OCI-LY1 (cell line): ENCODE data around the gene GADD45G.

Experiments
- H2AFZ ChIP-seq: fragments of 200-600 bp; sonication (generic), shearing (Covaris generic); 2 replicates; pipeline ENCODE4 v1.6.0; 2014; ENCODE audit warnings: antibody characterized with exemption, mild to moderate bottlenecking, low read length
- H3F3A ChIP-seq: fragments of 200-600 bp; sonication (generic), shearing (Covaris generic); 2 replicates; pipeline ENCODE4 v1.6.0; 2014; ENCODE audit warnings: mild to moderate bottlenecking, antibody characterized with exemption, low read length, moderate library complexity; ENCODE audit not compliant: insufficient read depth
- H3K27ac ChIP-seq: fragments of 200-600 bp; sonication (generic); 2 replicates; pipeline ENCODE4 v1.5.1; 2014; ENCODE audit warnings: low read length, mixed run types, mild to moderate bottlenecking, low read depth; ENCODE audit not compliant: poor library complexity, severe bottlenecking
- H3K27me3 ChIP-seq: fragments of 200-600 bp; sonication (generic); 2 replicates; pipeline ENCODE4 v1.6.0; 2014; ENCODE audit warnings: antibody characterized with exemption, mild to moderate bottlenecking, low read length, moderate library complexity; ENCODE audit not compliant: insufficient read depth
- H3K36me3 ChIP-seq: fragments of 200-600 bp; sonication (generic); 2 replicates; pipeline ENCODE4 v1.6.1; 2014; ENCODE audit warnings: mild to moderate bottlenecking, antibody characterized with exemption, low read length, moderate library complexity, mixed read lengths; ENCODE audit not compliant: insufficient read depth
- H3K4me1 ChIP-seq: fragments of 200-600 bp; sonication (generic); 2 replicates; pipeline ENCODE4 v1.5.1; 2014; ENCODE audit warnings: mild to moderate bottlenecking, low read length, moderate library complexity; ENCODE audit not compliant: insufficient read depth, severe bottlenecking
- H3K4me2 ChIP-seq: fragments of 200-600 bp; sonication (generic), shearing (Covaris generic); 2 replicates; pipeline ENCODE4 v1.6.1; 2014; ENCODE audit warnings: low read length
- H3K4me3 ChIP-seq: fragments of 200-600 bp; sonication (generic); 2 replicates; pipeline ENCODE4 v1.5.1; 2014; ENCODE audit warnings: low read length, low read depth, mild to moderate bottlenecking, mixed read lengths; ENCODE audit not compliant: poor library complexity, severe bottlenecking
- H3K79me2 ChIP-seq: fragments of 200-600 bp; shearing (Covaris generic); 2 replicates; pipeline ENCODE4 v1.6.1; 2016; ENCODE audit warnings: mixed run types, low read length, mixed read lengths; ENCODE audit not compliant: insufficient read depth
- H3K9ac ChIP-seq: fragments of 200-600 bp; sonication (generic), shearing (Covaris generic); 2 replicates; pipeline ENCODE4 v1.6.1; 2014; ENCODE audit warnings: mild to moderate bottlenecking, low read length, mixed read lengths
- H3K9me2 ChIP-seq: fragments of 200-600 bp; sonication (generic), shearing (Covaris generic); 2 replicates; pipeline ENCODE4 v1.6.1; 2014; ENCODE audit warnings: low read depth, mild to moderate bottlenecking, low read length, mixed read lengths
- H3K9me3 ChIP-seq: fragments of 200-600 bp; shearing (Covaris generic); 2 replicates; pipeline ENCODE4 v1.6.1; 2014; ENCODE audit warnings: low read length, mixed read lengths
- H4K20me1 ChIP-seq: fragments of 200-600 bp; sonication (generic), shearing (Covaris generic); 2 replicates; pipeline ENCODE4 v1.6.0; 2016; ENCODE audit warnings: mild to moderate bottlenecking, low read length; ENCODE audit not compliant: insufficient read depth
- CTCF ChIP-seq: fragments of 200-600 bp; sonication (generic), shearing (Covaris generic); IDR thresholded peaks from 2 replicates; pipeline ENCODE4 v1.5.1; 2017; ENCODE audit warnings: mild to moderate bottlenecking, antibody characterized with exemption, low read length, moderate library complexity, mixed read lengths
- EZH2 ChIP-seq: fragments of 200-600 bp; sonication (generic), shearing (Covaris generic); IDR thresholded peaks from 2 replicates; pipeline ENCODE4 v1.8.0; 2017; ENCODE audit warnings: borderline replicate concordance, mixed run types, mild to moderate bottlenecking, antibody characterized with exemption, low read length, moderate library complexity, mixed read lengths

GADD45G gene

GRCh38 chr9:89623925-89624420, 19.2 kb downstream of the GADD45G start:
- H3K9ac ChIP-seq: no peak overlapping the region
- no peak overlapping the region for H2AFZ ChIP-seq
- H3K9me2 ChIP-seq: no peaks in the 10 kb centered on the region
- H3K9me3 ChIP-seq: no peaks in the 10 kb centered on the region
- no peak overlapping the region for H3K4me2 ChIP-seq
- H3K27ac ChIP-seq: no peak overlapping the region
- H4K20me1 ChIP-seq: no peaks in the 10 kb centered on the region
- H3K4me1 ChIP-seq: no peaks in the 10 kb centered on the region
- TF ChIP-seq CTCF (no peak), EZH2 (no peak)
- H3K36me3 ChIP-seq: no peaks in the 10 kb centered on the region
- no peaks in the 10 kb centered on the region for H3F3A ChIP-seq
- H3K4me3 ChIP-seq: no peak overlapping the region
- no peaks in the 10 kb centered on the region for H3K27me3 ChIP-seq
- H3K79me2 ChIP-seq: no peaks in the 10 kb centered on the region

GRCh38 chr9:89625721-89626687, 21.2 kb downstream of the GADD45G start:
- Histone ChIP-seq H3K36me3 (no peaks in the 10 kb centered on the region), H2AFZ (no peak overlapping the region), H3K79me2 (no peaks in the 10 kb centered on the region), H3K27me3 (no peaks in the 10 kb centered on the region), H3K9ac (no peak overlapping the region), H3K9me2 (no peaks in the 10 kb centered on the region), H3K4me3 (no peak overlapping the region), H4K20me1 (no peaks in the 10 kb centered on the region), H3K9me3 (no peaks in the 10 kb centered on the region), H3K27ac (no peak overlapping the region), H3K4me1 (no peaks in the 10 kb centered on the region), H3F3A (no peaks in the 10 kb centered on the region), H3K4me2 (no peak overlapping the region)
- TF ChIP-seq CTCF (no peak), EZH2 (no peak)

GRCh38 chr9:89626741-89627265, 22.0 kb downstream of the GADD45G start:
- Histone ChIP-seq H3K4me2 (no peak overlapping the region), H2AFZ (no peak overlapping the region), H3K9me3 (no peaks in the 10 kb centered on the region), H3K4me1 (no peaks in the 10 kb centered on the region), H3K27ac (no peak overlapping the region), H3K36me3 (no peaks in the 10 kb centered on the region), H3K79me2 (no peaks in the 10 kb centered on the region), H3K4me3 (no peak overlapping the region), H3F3A (no peaks in the 10 kb centered on the region), H3K27me3 (no peaks in the 10 kb centered on the region), H3K9ac (no peak overlapping the region), H4K20me1 (no peaks in the 10 kb centered on the region), H3K9me2 (no peaks in the 10 kb centered on the region)
- TF ChIP-seq EZH2: no peak
- no peak for TF ChIP-seq CTCF
